Right lobe of liver (tissue), 4 donors: ENCODE measurements around the gene SPNS2.

Experiments used
- CTCF ChIP-seq, 4 donors: fragments of 200-600 bp in 3 of 4; fragments of 450-650 bp in 1 of 4; IDR thresholded peaks; one replicate each; pipeline versions ENCODE4 v1.5.1 to v1.8.0; 2016 to 2022; ENCODE audit warnings: antibody characterized with exemption in 4 of 4, mild to moderate bottlenecking in 2 of 4
- POLR2A ChIP-seq: fragments of 450-650 bp; IDR thresholded peaks from one replicate; pipeline ENCODE4 v1.6.1; 2017; ENCODE audit warnings: antibody characterized with exemption, mild to moderate bottlenecking
- donor health status: DM: no; HTN: no; CAD: no.
- donor health status: DM: no; HTN: no; CAD: no.
- donor health status: DM: no; HTN: yes; CAD: no.

- TF ChIP-seq POLR2A (no peak), CTCF (IDR thresholded peaks at IDR 0.05) (no peak)
These were observed 53.3 kb downstream of the SPNS2 start for GRCh38 chr17:4551796-4552525.
